Measurements from ENCODE around the gene CD6. TPM values are rescaled to one million over a fixed set of nuclear protein-coding genes. Genes with fewer than 3 reads are reported as not detected.

CD6 gene
- total RNA-seq, 1 donor from 2014 or later = 0.39 TPM

GRCh38 chr11:61055776-61056175, 84.3 kb downstream of the CD6 start:
- Mint-ChIP-seq H3K27ac (ENCODE audit: unreplicated experiment) (no peak overlapping the region), H3K27me3 (ENCODE audit: low read depth, unreplicated experiment) (peaks cover 34% of the 10 kb centered on the region), H3K36me3 (ENCODE audit: low read depth, unreplicated experiment) (peaks cover 1% of the 10 kb centered on the region), H3K4me3 (ENCODE audit: unreplicated experiment) (no peak overlapping the region), H3K9me3 (ENCODE audit: unreplicated experiment) (no peaks in the 10 kb centered on the region), H3K4me1 (ENCODE audit: low read depth, unreplicated experiment) (peaks cover 4% of the 10 kb centered on the region)
- H3K79me2 ChIP-seq (ENCODE audit: insufficient read depth, low read length) = no peaks in the 10 kb centered on the region
- FAIRE-seq (no peak), DNase-seq (ENCODE audit: low read depth) (no peak)
- no peak overlapping the region for H3K4me3 ChIP-seq (ENCODE audit: insufficient read depth, low read depth, low read length)
- H3K4me2 ChIP-seq (ENCODE audit: low read length) = no peak overlapping the region
- TF ChIP-seq EZH2 (IDR thresholded peaks at IDR 0.05; ENCODE audit: insufficient read depth, low read length) (no peak), CTCF (IDR thresholded peaks at IDR 0.05; ENCODE audit: insufficient read depth, low read depth, low read length) (no peak)
- H3K36me3 ChIP-seq (ENCODE audit: insufficient read depth, low read length) = no peaks in the 10 kb centered on the region
- no peak overlapping the region for H3K9ac ChIP-seq (ENCODE audit: low read length)
- no peaks in the 10 kb centered on the region for H4K20me1 ChIP-seq (ENCODE audit: insufficient read depth, low read length)
- no peaks in the 10 kb centered on the region for H3K27me3 ChIP-seq (ENCODE audit: insufficient read depth, low read length)
- H3K4me1 ChIP-seq (ENCODE audit: insufficient read depth, low read length) = peaks cover 3% of the 10 kb centered on the region
- H3K9me3 ChIP-seq (ENCODE audit: insufficient read depth, low read depth, low read length) = no peaks in the 10 kb centered on the region
- H2AFZ ChIP-seq (ENCODE audit: low read depth, low read length) = no peak overlapping the region
- no peak overlapping the region for H3K27ac ChIP-seq (ENCODE audit: low read depth, low read length)

DNA sequence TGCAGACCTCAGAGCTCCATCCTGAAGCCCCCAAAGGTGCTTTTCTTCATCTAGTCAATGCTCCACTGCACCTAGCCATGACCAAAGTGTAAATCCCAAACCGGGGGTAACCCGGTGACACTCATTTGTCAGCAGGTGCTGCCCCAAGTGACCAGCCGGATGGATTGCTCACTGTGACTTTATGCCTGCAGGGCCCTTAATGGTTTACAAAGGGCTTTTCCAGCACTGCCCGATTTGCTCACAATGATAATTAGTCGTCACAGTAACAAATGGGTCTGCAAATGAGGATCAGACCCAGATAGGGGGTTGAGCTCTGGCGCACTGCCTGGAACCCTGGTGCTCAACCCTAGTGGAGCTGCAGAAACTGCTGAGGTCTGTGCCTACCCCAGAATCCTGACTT, 85.1 kb downstream of the CD6 start:
- no peak for FAIRE-seq
- peaks cover 10% of the 10 kb centered on the region for H3K4me1 Mint-ChIP-seq (ENCODE audit: low read depth, unreplicated experiment)
- H3K9ac ChIP-seq (ENCODE audit: low read length) = no peak overlapping the region

More for the DNA sequence above, 85.1 kb downstream of the CD6 start:
- H3K36me3 ChIP-seq (ENCODE audit: insufficient read depth, low read length) = no peaks in the 10 kb centered on the region
- H3K27ac Mint-ChIP-seq (ENCODE audit: unreplicated experiment) = no peak overlapping the region
- TF ChIP-seq EZH2 (IDR thresholded peaks at IDR 0.05; ENCODE audit: insufficient read depth, low read length) (no peak), CTCF (IDR thresholded peaks at IDR 0.05; ENCODE audit: insufficient read depth, low read depth, low read length) (no peak)
- no peaks in the 10 kb centered on the region for H3K79me2 ChIP-seq (ENCODE audit: insufficient read depth, low read length)
- H3K27me3 ChIP-seq (ENCODE audit: insufficient read depth, low read length) = no peaks in the 10 kb centered on the region
- no peaks in the 10 kb centered on the region for H3K9me3 ChIP-seq (ENCODE audit: insufficient read depth, low read depth, low read length)
- peaks cover 2% of the 10 kb centered on the region for H3K36me3 Mint-ChIP-seq (ENCODE audit: low read depth, unreplicated experiment)
- no peak overlapping the region for H3K27ac ChIP-seq (ENCODE audit: low read depth, low read length)
- no peak overlapping the region for H3K4me2 ChIP-seq (ENCODE audit: low read length)
- no peak for DNase-seq (ENCODE audit: low read depth)
- H2AFZ ChIP-seq (ENCODE audit: low read depth, low read length) = no peak overlapping the region
- peaks cover 9% of the 10 kb centered on the region for H3K4me1 ChIP-seq (ENCODE audit: insufficient read depth, low read length)
- no peak overlapping the region for H3K4me3 ChIP-seq (ENCODE audit: insufficient read depth, low read depth, low read length)
- no peaks in the 10 kb centered on the region for H3K9me3 Mint-ChIP-seq (ENCODE audit: unreplicated experiment)
- no peaks in the 10 kb centered on the region for H4K20me1 ChIP-seq (ENCODE audit: insufficient read depth, low read length)
- peaks cover 34% of the 10 kb centered on the region for H3K27me3 Mint-ChIP-seq (ENCODE audit: low read depth, unreplicated experiment)
- H3K4me3 Mint-ChIP-seq (ENCODE audit: unreplicated experiment) = no peak overlapping the region
